ENCODE measurements around the gene MEIS3. TPM values are rescaled to one million over a fixed set of nuclear protein-coding genes. Genes with fewer than 3 reads are reported as not detected.
"Not testable (repeated sequence)": the region's sequence is repeated elsewhere in the genome, so short reads cannot be mapped to it uniquely, and the experiment has no call there.

MEIS3 gene
- total RNA-seq, 1 donor from 2014 or later = 104 TPM

DNA sequence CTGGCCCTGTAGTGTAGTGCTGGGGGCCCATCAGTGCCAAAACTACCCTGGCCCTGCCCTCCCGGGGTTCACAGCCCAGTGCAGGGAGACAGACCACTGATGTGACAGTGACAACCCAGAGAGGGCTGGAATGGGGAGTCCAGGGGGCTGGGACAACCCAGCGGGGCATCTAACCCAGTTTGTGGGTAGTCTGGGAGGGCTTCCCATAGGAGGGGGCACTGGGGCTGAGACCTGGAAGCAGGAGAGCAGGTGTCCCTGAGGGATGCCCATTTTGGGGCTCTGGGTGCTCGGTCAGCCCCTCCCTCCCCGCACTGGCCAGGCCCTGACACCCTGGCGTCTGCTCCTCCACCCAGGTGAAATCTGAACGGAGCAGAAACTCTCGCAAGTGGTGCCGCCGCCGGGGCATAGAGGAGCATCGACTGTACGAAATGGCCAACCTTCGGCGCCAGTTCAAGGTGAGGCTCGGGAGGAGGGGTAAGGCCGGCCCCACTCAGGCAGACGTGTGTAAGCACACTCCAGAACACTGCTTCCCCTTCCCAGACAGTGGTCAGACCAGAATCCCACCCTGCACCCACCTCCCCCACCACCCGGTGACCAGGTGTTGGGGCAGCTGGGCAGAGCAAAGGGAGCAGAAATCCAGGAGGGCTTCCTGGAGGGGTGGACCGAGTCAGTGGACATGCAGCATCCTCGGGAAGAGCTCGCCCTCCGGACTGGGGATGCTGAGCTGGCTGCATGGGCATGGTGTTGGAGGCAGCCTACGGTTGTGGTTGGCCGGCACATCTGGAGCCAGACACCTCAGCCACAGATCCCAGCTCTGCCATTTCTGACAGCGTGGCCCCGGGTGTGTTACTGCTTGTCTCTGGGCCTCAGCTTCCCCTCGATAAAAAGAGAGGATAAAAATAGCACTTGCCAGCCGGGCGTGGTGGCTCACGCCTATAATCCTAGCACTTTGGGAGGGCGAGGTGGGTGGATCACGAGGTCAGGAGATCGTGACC, 45.8 kb downstream of the MEIS3 start:
- FAIRE-seq (no peak), DNase-seq (ENCODE audit: low spot score in 2 of 2) (no peak)

DNA sequence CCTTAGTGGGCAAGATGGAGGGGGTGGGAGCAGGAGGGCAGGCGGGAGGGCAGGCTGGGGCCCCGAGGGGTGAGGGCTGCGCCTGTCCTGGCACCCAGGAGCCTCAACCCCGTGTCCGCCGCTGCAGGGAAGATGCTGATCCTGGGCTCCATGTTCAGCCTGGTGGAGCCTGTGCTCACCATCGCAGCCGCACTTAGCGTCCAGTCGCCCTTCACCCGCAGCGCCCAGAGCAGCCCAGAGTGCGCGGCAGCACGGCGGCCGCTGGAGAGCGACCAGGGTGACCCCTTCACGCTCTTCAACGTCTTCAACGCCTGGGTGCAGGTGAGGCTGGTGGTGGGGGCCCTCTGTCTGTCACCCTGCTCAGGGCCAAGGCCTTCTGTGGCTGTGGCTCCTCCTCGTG, 46.7 kb downstream of the MEIS3 start:
- FAIRE-seq = no peak
- DNase-seq (ENCODE audit: low spot score in 2 of 2) = no peak

DNA sequence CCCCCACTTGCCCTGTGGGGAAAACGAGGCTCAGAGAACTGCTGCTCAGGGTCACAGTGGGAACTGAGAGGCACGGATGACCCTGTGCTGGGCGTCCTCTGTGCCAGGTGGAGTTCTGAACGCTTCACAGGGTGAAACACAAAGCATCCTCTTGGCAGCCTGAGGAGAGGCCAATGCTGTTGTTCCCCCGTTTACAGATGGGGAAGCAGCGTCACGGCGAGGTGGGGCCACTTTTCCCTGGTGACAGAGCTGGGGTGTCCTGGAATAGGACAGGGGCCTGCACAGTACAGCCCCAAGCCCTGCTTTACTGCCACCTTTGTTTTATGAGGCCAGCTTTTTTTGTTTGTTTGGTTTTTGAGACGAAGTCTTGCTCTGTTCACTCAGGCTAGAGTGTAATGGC, 48.1 kb downstream of the MEIS3 start:
- FAIRE-seq = no peak
- DNase-seq (ENCODE audit: low spot score in 2 of 2) = no peak

DNA sequence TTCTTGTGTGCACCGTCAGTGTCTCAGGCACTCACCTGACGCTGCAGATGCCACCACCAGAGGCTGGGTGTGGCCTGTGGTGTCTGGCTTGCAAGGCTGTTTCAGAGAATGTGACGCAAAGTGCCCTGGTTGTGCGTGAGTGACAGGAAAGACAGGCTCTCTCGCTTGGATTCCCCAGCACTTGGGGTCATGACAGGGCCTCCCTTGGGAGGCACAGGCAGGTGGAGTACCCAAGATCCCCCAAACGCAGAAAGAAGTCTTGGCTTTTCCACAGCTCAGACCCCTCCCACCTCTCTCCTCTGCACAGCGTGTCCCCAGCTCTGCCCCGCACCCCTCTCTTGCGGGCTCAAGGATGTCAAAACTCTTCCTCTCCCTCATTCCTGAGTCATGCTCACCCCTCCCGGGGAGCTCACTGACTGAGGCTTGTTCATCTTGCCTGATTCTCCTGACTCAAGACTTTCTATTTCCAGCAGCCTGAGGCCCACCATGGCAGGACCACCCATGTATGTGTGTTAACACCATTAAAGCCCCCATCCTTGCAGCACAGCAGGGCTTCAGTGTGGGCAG, 49.2 kb downstream of the MEIS3 start:
- no peak for DNase-seq (ENCODE audit: low spot score in 2 of 2)
- FAIRE-seq = no peak

DNA sequence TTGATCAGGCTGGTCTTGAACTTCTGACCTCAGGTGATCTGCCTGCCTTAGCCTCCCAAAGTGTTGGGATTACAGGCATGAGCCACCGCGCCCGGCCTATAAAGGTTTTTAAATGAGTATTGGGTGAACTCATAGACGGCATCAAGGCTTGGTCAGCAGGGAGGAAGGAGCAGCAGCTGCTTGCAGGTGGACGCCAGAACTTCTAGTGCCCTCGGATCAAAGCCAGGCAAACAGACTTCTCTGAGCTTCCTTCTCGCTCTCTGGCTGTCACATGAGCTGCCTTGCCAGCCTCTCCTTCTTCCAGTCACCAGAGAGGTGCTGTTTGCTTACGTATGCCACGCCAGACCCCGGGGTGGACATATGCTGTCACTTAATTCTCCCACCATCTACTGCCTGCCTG, 53.9 kb downstream of the MEIS3 start:
- not testable (repeated sequence) for FAIRE-seq; DNase-seq (ENCODE audit: low spot score in 2 of 2)

DNA sequence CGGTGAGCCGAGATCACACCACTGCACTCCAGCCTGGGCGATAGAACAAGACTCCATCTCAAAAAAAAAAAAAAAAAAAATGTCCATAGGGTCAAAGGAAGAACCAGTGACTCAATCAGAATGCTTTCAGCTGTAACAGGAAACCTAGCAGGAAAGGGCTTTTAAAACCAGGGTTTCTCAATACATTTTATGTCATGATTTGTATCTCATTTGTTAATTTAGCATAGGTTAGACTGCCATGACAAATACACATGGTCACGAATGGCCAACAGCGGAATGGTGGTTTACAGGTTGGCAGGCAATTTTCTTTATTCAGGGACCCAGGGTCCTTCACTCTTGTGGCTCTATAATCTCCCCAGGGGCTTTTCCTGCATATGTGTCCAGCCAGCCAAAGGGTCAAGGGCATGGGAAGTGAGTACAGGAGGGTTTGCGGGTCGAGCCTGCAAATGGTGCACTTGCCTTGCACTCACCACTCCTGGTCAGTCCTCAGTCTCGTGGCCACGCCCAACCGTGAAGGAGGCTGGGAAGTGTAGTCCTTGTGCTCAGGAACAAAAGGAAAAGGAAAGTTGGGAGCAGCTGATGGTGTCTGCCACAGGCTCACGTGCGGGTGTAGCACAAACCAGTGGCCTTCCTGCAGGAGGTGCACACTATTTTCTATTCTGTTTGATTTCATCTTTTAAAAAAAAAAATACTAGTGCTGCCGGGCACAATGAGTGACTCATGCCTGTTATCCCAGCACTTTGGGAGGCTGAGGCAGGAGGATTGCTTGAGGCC, 55.4 kb downstream of the MEIS3 start:
- DNase-seq (ENCODE audit: low spot score in 2 of 2) (no peak), FAIRE-seq (no peak)

DNA sequence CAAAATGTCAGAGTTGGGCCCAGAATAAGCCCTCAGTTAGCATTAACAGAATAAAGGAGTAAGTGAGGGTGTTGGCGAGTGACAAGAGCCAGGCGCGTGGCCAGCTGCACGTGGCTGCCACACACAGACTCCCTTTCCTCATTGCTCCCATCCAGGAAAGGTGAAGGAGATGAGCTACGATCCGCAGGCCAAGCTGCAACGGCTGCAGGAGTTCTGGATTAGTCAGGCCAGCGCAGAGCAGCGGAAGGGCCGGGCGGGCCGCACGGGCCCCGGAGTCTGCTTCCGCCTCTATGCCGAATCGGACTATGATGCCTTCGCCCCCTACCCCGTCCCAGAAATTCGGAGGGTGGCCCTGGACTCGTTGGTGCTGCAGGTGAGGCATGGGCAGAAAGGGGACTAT, 57.0 kb downstream of the MEIS3 start:
- FAIRE-seq = no peak
- no peak for DNase-seq (ENCODE audit: low spot score in 2 of 2)

DNA sequence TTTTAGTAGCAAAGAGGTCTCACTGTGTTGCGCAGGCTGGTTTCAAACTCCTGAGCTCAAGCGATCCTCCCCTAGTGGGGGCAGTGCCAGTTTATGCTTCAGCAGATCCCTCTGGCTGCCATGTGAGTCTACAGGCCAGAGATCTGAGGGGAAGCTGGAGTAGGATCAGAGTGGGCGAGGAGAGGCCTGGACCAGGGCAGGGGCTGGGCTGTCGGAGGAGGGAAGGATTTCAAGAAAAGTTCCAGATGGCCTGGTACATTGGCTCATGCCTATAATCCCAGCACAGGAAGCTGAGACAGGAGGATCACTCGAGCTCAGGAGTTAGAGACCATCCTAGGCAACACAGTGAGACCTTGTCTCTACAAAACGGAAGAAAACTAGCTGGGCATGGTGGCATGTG, 60.4 kb downstream of the MEIS3 start:
- no peak for FAIRE-seq
- no peak for DNase-seq (ENCODE audit: low spot score in 2 of 2)

DNA sequence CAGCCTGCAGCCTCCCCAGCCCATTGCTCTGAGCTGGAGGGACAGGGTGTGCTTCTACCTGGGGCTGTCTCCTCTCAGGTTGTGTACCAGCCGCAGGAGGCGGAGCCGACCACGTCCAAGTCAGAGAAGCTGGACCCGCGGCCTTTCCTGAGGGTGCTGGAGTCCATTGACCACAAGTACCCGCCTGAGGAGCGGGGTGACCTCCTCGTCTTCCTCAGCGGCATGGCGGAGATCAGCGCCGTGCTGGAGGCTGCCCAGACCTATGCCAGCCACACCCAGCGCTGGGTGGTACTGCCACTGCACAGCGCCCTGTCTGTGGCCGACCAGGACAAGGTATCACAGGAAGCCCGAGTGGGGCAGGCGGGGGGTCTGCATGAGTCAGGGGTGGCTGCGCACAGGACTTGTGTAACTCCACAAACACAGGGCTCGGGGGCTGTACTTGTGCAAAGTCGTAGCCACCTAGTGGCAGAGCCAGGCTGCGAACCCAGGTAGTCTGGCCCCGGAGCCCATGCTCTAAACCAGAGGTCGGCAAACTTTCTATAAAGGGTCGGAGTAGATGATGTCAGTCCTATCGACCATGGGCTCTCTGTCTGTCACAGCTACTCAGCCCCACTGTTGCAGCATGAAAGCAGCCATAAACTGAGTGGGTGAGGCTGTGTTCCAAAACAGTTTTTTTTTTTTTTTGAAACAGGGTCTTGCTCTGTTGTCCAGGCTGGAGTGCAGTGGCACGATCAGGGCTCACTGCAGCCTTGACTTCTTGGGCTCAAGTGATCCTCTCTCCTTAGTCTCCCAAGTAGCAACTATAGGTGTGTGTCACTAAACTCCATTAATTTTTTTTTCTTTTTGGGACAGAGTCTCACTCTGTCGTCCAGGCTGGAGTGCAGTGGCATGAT, 61.3 kb downstream of the MEIS3 start:
- FAIRE-seq (no peak), DNase-seq (ENCODE audit: low spot score in 2 of 2) (no peak)

DNA sequence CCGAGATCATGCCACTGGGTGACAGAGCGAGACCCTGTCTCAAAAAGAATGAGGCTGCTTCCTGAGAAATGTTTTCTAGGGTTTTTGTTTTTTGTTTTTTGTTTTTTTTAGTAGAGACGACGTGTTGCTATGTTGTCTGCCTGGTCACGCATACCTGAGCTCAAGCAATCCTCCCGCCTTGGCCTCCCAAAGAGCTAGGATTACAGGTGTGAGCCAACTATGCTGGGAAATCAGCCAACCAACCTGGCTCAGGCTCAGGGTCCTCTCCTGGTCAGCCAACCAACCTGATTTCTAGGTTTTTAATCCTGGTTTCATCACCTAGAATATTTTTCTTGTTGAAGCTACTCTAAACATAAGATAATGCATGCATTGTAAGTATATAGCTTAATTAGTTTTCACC, 62.4 kb downstream of the MEIS3 start:
- FAIRE-seq (no peak), DNase-seq (ENCODE audit: low spot score in 2 of 2) (no peak)

DNA sequence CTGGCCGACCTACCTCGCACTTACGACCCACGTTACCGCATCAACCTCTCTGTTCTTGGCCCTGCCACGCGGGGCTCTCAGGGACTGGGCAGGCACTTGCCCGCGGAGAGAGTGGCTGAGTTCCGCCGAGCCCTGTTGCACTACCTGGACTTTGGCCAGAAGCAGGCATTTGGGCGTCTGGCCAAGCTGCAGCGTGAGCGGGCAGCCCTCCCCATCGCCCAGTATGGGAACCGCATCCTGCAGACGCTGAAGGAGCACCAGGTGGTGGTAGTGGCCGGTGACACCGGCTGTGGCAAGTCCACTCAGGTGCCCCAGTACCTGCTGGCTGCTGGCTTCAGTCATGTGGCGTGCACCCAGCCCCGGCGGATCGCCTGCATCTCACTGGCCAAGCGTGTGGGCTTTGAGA, 66.0 kb downstream of the MEIS3 start:
- FAIRE-seq = no peak
- no peak for DNase-seq (ENCODE audit: low spot score in 2 of 2)

Other genes with a start within 250 kb of the MEIS3 start
- gene BBC3, start 188.3 kb downstream of the MEIS3 start, total RNA-seq = 12.2 TPM
- 2.4 TPM for gene CCDC9, start 163.0 kb downstream of the MEIS3 start, total RNA-seq
- gene INAFM1, start 144.6 kb downstream of the MEIS3 start, total RNA-seq = 4.1 TPM
- under 0.01 TPM for gene C5AR1, start 109.7 kb downstream of the MEIS3 start, total RNA-seq
- gene C5AR2, start 87.4 kb downstream of the MEIS3 start, total RNA-seq = under 0.01 TPM
- 10.2 TPM for gene DHX34, start 70.2 kb downstream of the MEIS3 start, total RNA-seq
- 25.3 TPM for gene SLC8A2, start 52.4 kb upstream of the MEIS3 start, total RNA-seq
- 7.3 TPM for gene KPTN, start 64.7 kb upstream of the MEIS3 start, total RNA-seq
- 43.2 TPM for gene NAPA, start 95.5 kb upstream of the MEIS3 start, total RNA-seq
- gene ZNF541, start 153.6 kb upstream of the MEIS3 start, total RNA-seq = under 0.01 TPM
- gene BICRA, start 189.6 kb upstream of the MEIS3 start, total RNA-seq = 4.1 TPM